ENCODE measurements around the gene GXYLT1. TPM values are rescaled to one million over a fixed set of nuclear protein-coding genes. Genes with fewer than 3 reads are reported as not detected.

GXYLT1 gene
- total RNA-seq, 2 donors from 2014 or later, result 5.6 to 9.6 TPM

DNA sequence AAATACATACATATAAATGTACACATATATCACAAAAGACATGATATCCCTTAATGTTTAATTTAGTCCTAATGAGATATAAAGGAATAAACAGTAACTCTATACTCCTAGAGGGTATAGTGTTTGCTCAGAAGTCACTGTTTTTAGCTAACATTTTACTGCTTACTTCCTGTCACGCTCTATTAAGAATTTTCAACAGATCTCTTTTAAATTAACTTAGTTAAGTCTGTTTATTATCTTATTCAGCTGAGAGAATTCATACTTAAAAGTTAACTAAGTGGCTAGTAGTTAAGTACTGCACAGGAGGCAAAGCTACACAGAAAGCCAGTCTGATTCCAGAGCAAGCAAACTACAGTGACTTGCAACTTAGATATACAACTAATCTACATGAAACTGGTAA is 39.9 kb downstream of the GXYLT1 start:
- H3K27me3 ChIP-seq, result no peaks in the 10 kb centered on the region
- H3K9me3 ChIP-seq, result no peaks in the 10 kb centered on the region
- ATAC-seq (no peak), DNase-seq (no peak)
- TF ChIP-seq, protein P1, sequence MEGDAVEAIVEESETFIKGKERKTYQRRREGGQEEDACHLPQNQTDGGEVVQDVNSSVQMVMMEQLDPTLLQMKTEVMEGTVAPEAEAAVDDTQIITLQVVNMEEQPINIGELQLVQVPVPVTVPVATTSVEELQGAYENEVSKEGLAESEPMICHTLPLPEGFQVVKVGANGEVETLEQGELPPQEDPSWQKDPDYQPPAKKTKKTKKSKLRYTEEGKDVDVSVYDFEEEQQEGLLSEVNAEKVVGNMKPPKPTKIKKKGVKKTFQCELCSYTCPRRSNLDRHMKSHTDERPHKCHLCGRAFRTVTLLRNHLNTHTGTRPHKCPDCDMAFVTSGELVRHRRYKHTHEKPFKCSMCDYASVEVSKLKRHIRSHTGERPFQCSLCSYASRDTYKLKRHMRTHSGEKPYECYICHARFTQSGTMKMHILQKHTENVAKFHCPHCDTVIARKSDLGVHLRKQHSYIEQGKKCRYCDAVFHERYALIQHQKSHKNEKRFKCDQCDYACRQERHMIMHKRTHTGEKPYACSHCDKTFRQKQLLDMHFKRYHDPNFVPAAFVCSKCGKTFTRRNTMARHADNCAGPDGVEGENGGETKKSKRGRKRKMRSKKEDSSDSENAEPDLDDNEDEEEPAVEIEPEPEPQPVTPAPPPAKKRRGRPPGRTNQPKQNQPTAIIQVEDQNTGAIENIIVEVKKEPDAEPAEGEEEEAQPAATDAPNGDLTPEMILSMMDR (IDR thresholded peaks at IDR 0.05), result no peak
- no peak for TF ChIP-seq POLR2A (IDR thresholded peaks at IDR 0.05)
- 83 to 88% methylated on average over 1 of the region's 1 CpG for WGBS, 2 donors
- H3K27ac ChIP-seq, result no peak overlapping the region
- H3K36me3 ChIP-seq (replicated peaks in 1 of 2; ENCODE audit: insufficient read depth in 1 of 2, low read depth in 2 of 2), result no peaks in the 10 kb centered on the region
- H3K4me3 ChIP-seq, result no peak overlapping the region
- no peaks in the 10 kb centered on the region for H3K4me1 ChIP-seq
- intact Hi-C loops (cut with DNase I), result no loop called here

DNA sequence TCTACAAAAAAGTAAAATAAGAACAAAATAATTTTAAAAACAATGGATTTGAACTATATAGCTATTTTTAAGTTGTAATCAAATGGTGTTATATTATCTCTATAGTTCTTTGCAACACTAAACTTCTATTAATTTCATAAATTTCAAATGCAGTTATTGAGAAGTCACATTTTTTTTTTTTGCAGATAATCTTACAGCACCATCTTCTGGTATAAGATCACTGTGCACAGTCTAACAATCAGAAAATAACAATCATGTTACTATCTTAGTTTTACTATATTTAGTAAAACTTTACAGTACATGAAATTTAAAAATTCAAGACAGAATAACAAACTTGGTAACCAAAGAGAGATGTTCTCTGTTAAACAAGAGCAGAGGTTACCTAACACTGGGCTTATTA is 40.6 kb downstream of the GXYLT1 start:
- Histone ChIP-seq H3K4me3 (no peak overlapping the region), H3K4me1 (no peaks in the 10 kb centered on the region), H3K36me3 (replicated peaks in 1 of 2; ENCODE audit: insufficient read depth in 1 of 2, low read depth in 2 of 2) (no peaks in the 10 kb centered on the region), H3K27me3 (no peaks in the 10 kb centered on the region), H3K9me3 (no peaks in the 10 kb centered on the region), H3K27ac (no peak overlapping the region)
- TF ChIP-seq, protein P1 (IDR thresholded peaks at IDR 0.05), result peak in 1 of 7 experiments; percentile 6
- TF ChIP-seq POLR2A (IDR thresholded peaks at IDR 0.05), result no peak
- intact Hi-C loops (cut with DNase I), result no loop called here
- DNase-seq (no peak), ATAC-seq (no peak)

DNA sequence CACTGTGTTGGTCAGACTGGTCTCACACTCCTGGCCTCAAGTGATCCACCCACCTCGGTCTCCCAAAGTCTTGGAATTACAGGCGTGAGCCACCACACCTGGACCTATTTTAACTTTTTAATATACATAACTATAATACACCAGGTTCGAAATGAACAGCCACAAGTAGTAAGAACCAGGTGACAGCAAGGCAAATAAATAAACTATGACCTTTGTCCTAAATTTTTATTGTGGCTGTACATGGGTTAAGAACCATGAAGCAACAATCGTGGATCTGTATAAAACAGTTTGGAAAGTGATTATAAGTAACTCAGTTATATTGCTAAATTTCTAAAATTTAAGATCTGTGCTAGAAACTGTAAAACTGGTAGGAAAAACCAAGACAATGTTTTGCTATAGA is 41.5 kb downstream of the GXYLT1 start:
- no peak for DNase-seq
- no peaks in the 10 kb centered on the region for H3K4me1 ChIP-seq
- no peak overlapping the region for H3K4me3 ChIP-seq
- no peaks in the 10 kb centered on the region for H3K36me3 ChIP-seq (replicated peaks in 1 of 2; ENCODE audit: insufficient read depth in 1 of 2, low read depth in 2 of 2)
- 51 to 64% methylated on average over 4 of the region's 4 CpGs for WGBS, 2 donors
- H3K27me3 ChIP-seq, result no peaks in the 10 kb centered on the region
- intact Hi-C loops (cut with DNase I), result no loop called here
- ATAC-seq, result no peak
- no peak overlapping the region for H3K27ac ChIP-seq
- no peak for TF ChIP-seq POLR2A (IDR thresholded peaks at IDR 0.05)
- TF ChIP-seq, protein P1 (IDR thresholded peaks at IDR 0.05), result no peak
- no peaks in the 10 kb centered on the region for H3K9me3 ChIP-seq

DNA sequence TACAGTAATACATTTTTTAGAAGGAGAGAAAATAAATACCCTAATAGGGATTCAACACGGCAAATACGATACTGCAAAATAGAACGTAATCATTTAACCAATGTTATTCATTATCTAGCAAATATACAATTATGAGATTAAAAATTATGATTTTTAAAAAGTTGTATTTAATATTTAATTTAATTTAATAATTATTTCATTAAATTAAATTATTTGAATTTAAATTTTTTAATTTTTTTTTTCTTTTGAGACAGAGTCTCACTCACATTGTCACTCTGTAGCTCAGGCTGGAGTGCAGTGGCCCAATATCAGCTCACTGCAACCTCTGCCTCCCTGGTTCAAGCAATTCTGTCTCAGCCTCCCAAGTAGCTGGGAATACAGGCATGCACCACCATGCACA is 42.0 kb downstream of the GXYLT1 start:
- WGBS, 2 donors, result 98 to 100% methylated on average over 3 of the region's 3 CpGs
- no peak overlapping the region for H3K27ac ChIP-seq
- H3K27me3 ChIP-seq, result no peaks in the 10 kb centered on the region
- no peak for ATAC-seq
- H3K9me3 ChIP-seq, result no peaks in the 10 kb centered on the region
- TF ChIP-seq POLR2A (IDR thresholded peaks at IDR 0.05), result no peak
- TF ChIP-seq, protein P1 (IDR thresholded peaks at IDR 0.05), result no peak
- DNase-seq, result no peak
- intact Hi-C loops (cut with DNase I), result no loop called here
- H3K36me3 ChIP-seq (replicated peaks in 1 of 2; ENCODE audit: insufficient read depth in 1 of 2, low read depth in 2 of 2), result no peaks in the 10 kb centered on the region
- H3K4me3 ChIP-seq, result no peak overlapping the region
- H3K4me1 ChIP-seq, result no peaks in the 10 kb centered on the region

DNA sequence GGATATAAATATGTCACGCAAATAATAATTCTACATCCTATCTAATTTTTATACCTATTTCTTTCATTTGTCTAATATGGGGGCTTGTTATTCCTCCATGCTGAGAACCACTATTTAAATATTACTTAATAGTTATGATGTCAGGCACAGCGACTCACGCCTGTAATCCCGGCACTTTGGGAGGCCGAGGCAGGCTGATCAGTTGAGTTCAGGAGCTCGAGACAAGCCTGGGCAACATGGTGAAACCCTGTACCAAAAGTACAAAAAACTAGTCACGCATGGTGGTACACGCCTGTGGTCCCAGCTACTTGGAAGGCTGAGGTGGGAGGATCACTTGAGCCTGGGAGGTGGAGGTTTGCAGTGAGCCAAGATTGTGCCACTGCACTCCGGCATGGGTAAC is 45.2 kb downstream of the GXYLT1 start:
- DNase-seq (no peak), ATAC-seq (no peak)
- intact Hi-C loops (cut with DNase I), result no loop called here
- Histone ChIP-seq H3K9me3 (no peaks in the 10 kb centered on the region), H3K27ac (no peak overlapping the region), H3K4me3 (no peak overlapping the region), H3K4me1 (no peaks in the 10 kb centered on the region), H3K27me3 (no peaks in the 10 kb centered on the region), H3K36me3 (replicated peaks in 1 of 2; ENCODE audit: insufficient read depth in 1 of 2, low read depth in 2 of 2) (no peaks in the 10 kb centered on the region)
- TF ChIP-seq POLR2A (IDR thresholded peaks at IDR 0.05), result no peak
- TF ChIP-seq, protein P1 (IDR thresholded peaks at IDR 0.05), result no peak
- WGBS, 2 donors, result 91 to 94% methylated on average over 9 of the region's 9 CpGs

Measured in body of pancreas (tissue), 4 donors.